Large intestine (tissue), 3 donors: ENCODE measurements around the gene RNF135. TPM values are rescaled to one million over a fixed set of nuclear protein-coding genes. Genes with fewer than 3 reads are reported as not detected.
"Not testable (repeated sequence)": the region's sequence is repeated elsewhere in the genome, so short reads cannot be mapped to it uniquely, and the experiment has no call there.

Experiments used
- DNase-seq, 2 donors: peaks; one replicate each; pipeline versions ENCODE4 v3.0.0 to v3.0.0-alpha.2; 2013
- H3K27ac ChIP-seq: one replicate; pipeline ENCODE4 v1.5.1; 2013; ENCODE audit warnings: low read length
- H3K27me3 ChIP-seq: 2 replicates; pipeline ENCODE4 v1.6.1; 2013; ENCODE audit warnings: low read length; ENCODE audit not compliant: control insufficient read depth, insufficient read depth
- H3K36me3 ChIP-seq: 2 replicates; pipeline ENCODE4 v1.6.1; 2013; ENCODE audit warnings: low read length; ENCODE audit not compliant: control insufficient read depth, insufficient read depth
- H3K4me1 ChIP-seq: one replicate; pipeline ENCODE4 v1.6.1; 2013; ENCODE audit warnings: low read length; ENCODE audit not compliant: control insufficient read depth, insufficient read depth
- H3K4me3 ChIP-seq: one replicate; pipeline ENCODE4 v1.5.1; 2013; ENCODE audit warnings: low read length
- H3K9me3 ChIP-seq: one replicate; pipeline ENCODE4 v1.6.1; 2013; ENCODE audit warnings: mild to moderate bottlenecking, low read depth, low read length, moderate library complexity; ENCODE audit not compliant: control insufficient read depth
- WGBS: methylation state at CpG from one replicate; pipeline ENCODE4 v1.1.5; 2013; ENCODE audit warnings: low lambda C conversion rate; ENCODE audit not compliant: insufficient coverage; 5-methylcytosine and 5-hydroxymethylcytosine counted together
- polyA plus RNA-seq: library from polyadenylated mRNA; unstranded; fragments of 120-200 nt; gene quantifications from one replicate; pipeline ENCODE4 v1.2.1, GENCODE V29; 2013

The RNF135 gene
- polyA plus RNA-seq, 1 donor = 12.4 TPM

DNA sequence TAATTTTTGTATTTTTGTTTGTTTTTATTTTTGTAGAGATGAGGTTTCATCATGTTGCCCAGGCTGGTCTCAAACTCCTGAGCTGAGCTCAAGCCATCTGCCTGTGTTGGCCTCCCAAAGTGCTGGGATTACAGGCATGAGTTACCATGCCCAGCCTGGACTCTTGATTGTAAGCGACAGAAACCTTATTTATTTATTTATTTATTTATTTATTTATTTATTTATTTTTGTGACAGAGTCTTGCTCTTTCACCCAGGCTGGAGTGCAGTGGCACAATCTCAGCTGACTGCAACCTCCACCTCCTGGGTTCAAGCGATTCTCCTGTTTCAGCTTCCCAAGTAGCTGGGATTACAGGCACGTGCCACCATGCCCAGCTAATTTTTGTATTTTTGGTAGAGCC, 41.0 kb upstream of the RNF135 start:
- not testable (repeated sequence) for H3K4me3 ChIP-seq, H3K9me3 ChIP-seq, H3K27ac ChIP-seq, DNase-seq, H3K27me3 ChIP-seq, H3K4me1 ChIP-seq, H3K36me3 ChIP-seq
- no CpG with 5 or more reads among the region's 3 CpGs for WGBS

DNA sequence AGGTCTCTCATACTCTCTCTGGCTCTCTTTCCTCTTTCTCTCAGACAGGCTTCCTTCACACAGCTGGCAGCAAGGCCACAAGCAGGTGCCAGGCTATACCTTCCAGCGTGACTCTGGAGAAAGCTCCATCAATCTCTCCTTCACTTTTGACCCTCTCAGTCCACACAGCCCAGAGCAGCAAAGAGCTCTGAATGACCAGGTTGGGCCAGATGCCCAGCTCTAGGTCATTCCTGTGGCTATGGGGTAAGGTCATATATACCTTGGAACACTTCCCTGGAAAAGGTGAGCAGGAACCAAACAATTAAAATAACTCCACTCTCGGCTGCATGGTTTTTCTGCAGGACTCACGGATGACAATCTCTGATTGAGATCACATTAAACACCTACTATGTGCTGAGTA, 40.3 kb upstream of the RNF135 start:
- H3K4me1 ChIP-seq = no peaks in the 10 kb centered on the region
- no CpG with 5 or more reads among the region's 3 CpGs for WGBS
- peaks cover 2% of the 10 kb centered on the region for H3K27me3 ChIP-seq
- H3K4me3 ChIP-seq = no peak overlapping the region
- no peak for DNase-seq
- no peaks in the 10 kb centered on the region for H3K36me3 ChIP-seq
- H3K9me3 ChIP-seq = no peaks in the 10 kb centered on the region
- H3K27ac ChIP-seq = no peak overlapping the region

DNA sequence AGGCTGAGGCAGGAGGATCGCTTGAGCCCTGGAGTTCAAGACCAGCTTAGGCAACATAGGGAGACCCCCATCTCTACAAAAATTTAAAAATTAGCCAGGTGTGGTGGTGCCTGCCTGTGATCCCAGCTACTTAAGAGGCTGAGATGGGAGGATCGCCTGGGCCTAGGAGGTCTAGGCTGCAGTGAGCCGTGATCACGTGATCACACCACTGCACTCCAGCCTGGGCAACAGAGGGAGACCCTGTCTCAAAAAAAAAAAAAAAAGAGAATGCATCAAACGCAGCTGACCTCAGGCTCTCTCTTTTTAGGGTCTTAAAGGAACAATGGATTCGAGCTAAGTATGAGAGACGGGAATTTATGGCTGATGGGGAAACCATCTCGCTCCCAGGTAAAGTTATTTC, 39.3 kb upstream of the RNF135 start:
- not testable (repeated sequence) for H3K9me3 ChIP-seq, H3K27me3 ChIP-seq, DNase-seq, H3K27ac ChIP-seq, H3K36me3 ChIP-seq, H3K4me1 ChIP-seq, H3K4me3 ChIP-seq
- no CpG with 5 or more reads among the region's 8 CpGs for WGBS

DNA sequence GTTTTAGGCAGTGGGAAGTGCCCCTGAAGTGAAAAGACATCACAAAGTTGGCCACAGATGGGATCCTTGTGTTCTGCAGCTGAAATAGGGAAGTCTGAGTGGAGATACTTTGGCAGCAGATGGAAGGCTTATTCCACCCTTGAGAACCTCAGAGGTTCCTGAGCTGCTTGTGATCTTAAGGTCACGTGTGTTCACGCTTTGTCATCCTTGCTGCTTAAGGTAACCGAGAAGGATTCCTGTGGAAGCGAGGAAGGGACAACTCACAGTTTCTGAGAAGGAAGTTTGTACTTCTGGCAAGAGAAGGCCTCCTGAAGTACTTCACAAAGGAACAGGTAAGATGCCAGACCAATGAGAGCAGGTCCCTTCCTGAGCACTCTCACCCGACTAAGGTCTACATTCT, 36.9 kb upstream of the RNF135 start:
- no peak overlapping the region for H3K27ac ChIP-seq
- no peaks in the 10 kb centered on the region for H3K9me3 ChIP-seq
- no peaks in the 10 kb centered on the region for H3K27me3 ChIP-seq
- no peak for DNase-seq
- no peaks in the 10 kb centered on the region for H3K4me1 ChIP-seq
- H3K36me3 ChIP-seq = no peaks in the 10 kb centered on the region
- no peak overlapping the region for H3K4me3 ChIP-seq
- no CpG with 5 or more reads among the region's 5 CpGs for WGBS

DNA sequence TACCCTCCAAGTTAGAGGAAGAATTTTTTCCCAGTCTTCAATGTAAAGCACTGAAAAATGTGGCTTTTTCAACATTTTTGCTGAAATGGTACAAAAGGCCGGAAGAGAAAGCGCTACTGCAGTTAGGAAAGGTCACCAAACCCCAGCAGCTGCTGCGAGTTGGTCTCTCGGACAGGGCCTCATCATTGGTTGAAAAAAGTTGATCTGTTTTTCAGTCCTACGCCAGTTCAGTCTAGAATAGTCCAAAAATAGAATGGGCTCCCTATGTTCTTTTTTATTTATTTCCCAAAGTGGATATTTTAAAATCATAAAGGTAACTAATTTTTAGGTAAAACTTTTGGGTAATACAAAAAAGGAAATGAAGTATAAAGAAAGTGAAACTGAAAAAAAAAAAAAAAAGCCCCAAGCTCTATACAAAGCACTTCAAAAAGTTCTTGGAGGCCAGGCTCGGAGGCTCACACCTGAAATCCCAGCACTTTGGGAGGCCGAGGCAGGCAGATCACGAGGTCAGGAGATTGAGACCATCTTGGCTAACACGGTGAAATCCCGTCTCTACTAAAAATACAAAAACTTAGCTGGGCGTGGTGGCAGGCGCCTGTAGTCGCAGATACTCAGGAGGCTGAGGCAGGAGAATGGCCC, 31.7 kb upstream of the RNF135 start:
- no peak overlapping the region for H3K27ac ChIP-seq
- H3K36me3 ChIP-seq = no peaks in the 10 kb centered on the region
- no peaks in the 10 kb centered on the region for H3K9me3 ChIP-seq
- H3K4me1 ChIP-seq = no peaks in the 10 kb centered on the region
- WGBS = 83% methylated on average over 1 of the region's 13 CpGs
- no peaks in the 10 kb centered on the region for H3K27me3 ChIP-seq
- no peak overlapping the region for H3K4me3 ChIP-seq
- no peak for DNase-seq

DNA sequence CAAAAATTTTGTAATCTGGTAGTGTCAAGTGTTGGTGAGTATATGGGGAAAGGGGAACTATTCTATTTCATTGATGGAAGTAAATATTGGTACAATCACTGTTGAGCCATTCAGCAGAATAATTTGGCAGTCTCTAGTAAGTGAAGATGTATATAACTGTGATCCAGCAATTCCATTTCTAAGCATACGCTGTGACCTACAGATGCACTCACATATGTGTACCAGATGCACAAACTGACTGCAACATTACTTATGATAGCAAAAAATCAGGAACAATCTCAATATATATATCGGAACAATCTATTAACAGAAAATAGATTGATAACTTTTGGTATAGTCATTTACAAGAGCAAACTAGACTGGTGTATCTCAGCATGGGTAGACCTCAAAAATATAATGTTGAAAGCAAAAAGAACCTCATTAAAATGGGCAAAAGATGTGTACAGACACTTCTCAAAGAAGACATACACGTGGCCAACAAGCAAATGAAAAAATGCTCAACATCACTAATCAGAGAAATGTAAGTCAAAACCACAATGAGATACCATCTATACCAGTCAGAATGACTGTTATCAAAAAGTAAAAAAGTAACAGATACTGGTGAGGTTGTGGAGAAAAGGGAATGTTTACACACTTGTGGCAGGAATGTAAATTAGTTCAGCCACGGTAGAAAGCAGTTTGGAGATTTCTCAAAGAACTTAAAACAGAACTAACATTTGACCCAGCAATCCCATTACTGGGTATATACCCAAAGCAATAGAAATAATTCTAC, 28.3 kb upstream of the RNF135 start:
- no peaks in the 10 kb centered on the region for H3K27me3 ChIP-seq
- WGBS = 50% methylated on average over 2 of the region's 4 CpGs
- DNase-seq = no peak

DNA sequence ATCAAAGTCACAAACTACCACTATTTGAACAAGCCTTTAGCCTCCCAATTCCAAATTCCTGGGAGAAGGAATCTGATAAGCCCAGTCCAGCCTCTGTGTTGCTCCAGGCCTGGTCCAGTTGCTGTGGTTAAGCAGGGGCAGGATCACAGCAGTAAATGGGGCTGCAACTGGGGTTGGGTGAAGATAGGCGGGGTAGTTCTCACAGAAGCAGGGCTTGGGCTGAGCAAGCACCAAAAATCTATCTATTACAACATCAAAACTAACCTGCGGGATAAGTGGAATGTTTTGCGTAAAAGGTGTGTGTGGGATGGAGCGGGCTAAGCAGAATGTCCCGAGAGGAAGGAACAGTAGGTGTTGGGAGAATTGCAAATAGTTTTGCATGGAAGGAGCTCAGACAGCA, 23.0 kb upstream of the RNF135 start:
- no peak overlapping the region for H3K27ac ChIP-seq
- H3K4me1 ChIP-seq = peaks cover 11% of the 10 kb centered on the region
- H3K27me3 ChIP-seq = no peaks in the 10 kb centered on the region
- H3K36me3 ChIP-seq = no peaks in the 10 kb centered on the region
- no peak for DNase-seq
- WGBS = 100% methylated on average over 2 of the region's 5 CpGs
- no peak overlapping the region for H3K4me3 ChIP-seq
- no peaks in the 10 kb centered on the region for H3K9me3 ChIP-seq

More for the DNA sequence above, 28.3 kb upstream of the RNF135 start:
- no peak overlapping the region for H3K4me3 ChIP-seq
- no peaks in the 10 kb centered on the region for H3K4me1 ChIP-seq
- H3K27ac ChIP-seq = no peak overlapping the region
- no peaks in the 10 kb centered on the region for H3K36me3 ChIP-seq
- no peaks in the 10 kb centered on the region for H3K9me3 ChIP-seq

DNA sequence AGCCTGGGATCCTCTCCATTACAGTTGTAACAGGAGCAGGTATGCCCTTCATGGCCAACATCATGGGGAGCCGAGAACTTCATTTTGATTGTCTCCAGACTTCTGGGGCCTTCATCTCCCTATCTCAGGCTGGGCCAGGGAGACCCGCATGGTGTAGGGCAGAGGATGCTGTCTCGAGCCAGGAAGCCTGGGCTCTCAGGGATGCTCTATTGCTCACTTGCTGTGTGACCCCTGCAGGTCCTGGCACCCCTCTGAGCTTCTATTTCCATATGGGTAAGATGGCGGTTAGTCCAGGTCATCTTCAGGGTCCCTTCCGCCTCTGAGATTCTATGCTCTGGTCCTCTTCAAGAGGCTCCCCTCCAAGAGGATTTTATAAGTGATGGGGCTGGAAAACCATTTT, 20.6 kb upstream of the RNF135 start:
- DNase-seq = no peak

DNA sequence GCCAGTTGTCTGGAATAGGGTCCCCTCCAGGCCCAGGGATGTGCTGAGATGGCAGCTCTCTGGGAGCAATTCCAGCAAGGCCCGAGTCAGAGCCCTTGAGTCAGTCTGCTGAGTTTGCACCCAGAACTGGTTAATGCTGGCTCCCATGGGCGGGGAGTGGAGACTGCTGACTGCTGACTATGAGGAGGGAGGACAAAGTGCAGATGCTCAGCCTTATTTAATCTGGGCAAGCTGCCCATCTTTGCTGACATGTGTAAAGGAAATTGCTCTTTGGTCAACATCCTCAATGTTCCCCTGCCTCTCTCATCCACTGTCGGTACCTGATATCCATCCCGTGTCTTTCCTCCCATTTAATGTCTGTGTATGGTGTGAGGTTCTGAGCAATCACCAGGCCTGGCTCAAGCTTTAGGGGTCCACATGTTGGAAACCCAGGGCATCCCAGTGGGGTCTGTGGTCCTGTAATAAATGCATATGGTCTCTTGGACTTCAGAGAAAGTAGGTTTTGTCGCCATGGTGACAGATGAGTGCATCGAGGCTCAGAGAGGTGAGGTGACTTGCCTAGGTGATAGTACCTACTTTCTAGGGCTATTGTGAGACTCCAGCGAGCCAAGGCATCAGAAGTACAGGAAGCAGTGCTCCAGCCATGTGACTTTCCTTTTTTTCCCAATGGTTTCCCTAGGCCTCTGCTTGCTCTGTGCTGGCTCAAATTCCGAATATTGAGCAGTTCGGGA, 20.0 kb upstream of the RNF135 start:
- H3K27ac ChIP-seq = peak overlapping the region; percentile 90
- no peaks in the 10 kb centered on the region for H3K36me3 ChIP-seq
- no peaks in the 10 kb centered on the region for H3K9me3 ChIP-seq
- H3K4me1 ChIP-seq = peaks cover 11% of the 10 kb centered on the region
- no peak overlapping the region for H3K4me3 ChIP-seq
- DNase-seq = peak; percentile 97 to 99
- WGBS = no CpG with 5 or more reads among the region's 9 CpGs
- H3K27me3 ChIP-seq = no peaks in the 10 kb centered on the region

More for the DNA sequence above, 20.6 kb upstream of the RNF135 start:
- WGBS = no CpG with 5 or more reads among the region's 5 CpGs
- no peaks in the 10 kb centered on the region for H3K27me3 ChIP-seq
- peak overlapping the region; percentile 90 for H3K27ac ChIP-seq
- no peaks in the 10 kb centered on the region for H3K36me3 ChIP-seq
- H3K4me1 ChIP-seq = peaks cover 11% of the 10 kb centered on the region
- H3K4me3 ChIP-seq = no peak overlapping the region
- no peaks in the 10 kb centered on the region for H3K9me3 ChIP-seq

DNA sequence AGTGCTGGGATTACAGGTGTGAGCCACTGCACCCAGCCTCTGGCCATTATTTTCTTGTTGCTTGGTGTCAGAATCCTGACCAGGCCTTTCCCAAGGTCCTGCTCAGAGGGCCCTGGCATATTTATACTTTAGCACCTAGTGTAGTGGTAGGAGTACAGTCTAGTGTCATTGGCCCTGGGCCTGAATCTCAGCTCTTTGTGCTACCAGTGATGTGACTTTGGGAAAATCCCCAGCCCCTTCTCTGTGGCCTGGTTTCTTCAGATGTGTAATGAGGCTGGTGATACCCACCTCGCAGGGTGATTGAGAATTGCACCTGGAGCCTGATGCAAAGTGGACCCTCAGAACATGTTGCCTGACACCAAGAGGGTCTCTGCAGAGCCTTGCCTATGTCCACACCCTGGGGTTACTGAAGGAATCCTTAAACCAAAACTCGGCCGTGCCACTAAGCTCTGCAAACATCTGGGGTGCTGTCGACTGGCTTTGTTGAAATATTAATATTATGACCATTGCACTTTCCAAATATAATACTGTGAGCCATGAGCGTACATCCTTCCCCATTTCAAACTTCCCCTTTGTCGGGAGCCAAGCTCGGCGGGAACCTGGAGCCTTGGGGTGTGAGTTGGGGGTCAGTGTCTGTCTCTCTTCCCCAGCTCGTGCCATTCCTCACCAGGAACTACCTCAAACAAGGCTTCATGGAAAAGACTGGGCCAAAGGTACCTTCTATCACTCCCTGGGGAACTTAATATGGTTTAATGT, 18.0 kb upstream of the RNF135 start:
- no peak overlapping the region for H3K4me3 ChIP-seq
- no peaks in the 10 kb centered on the region for H3K36me3 ChIP-seq
- H3K27me3 ChIP-seq = no peaks in the 10 kb centered on the region
- DNase-seq = no peak
- H3K27ac ChIP-seq = no peak overlapping the region
- H3K4me1 ChIP-seq = peaks cover 11% of the 10 kb centered on the region
- WGBS = no CpG with 5 or more reads among the region's 9 CpGs
- H3K9me3 ChIP-seq = no peaks in the 10 kb centered on the region
